Endothelial cell of umbilical vein (primary cell): ENCODE measurements around the gene ZSWIM6. TPM values are rescaled to one million over a fixed set of nuclear protein-coding genes. Genes with fewer than 3 reads are reported as not detected.

Source experiments
- BruUV-seq: library from RNA; stranded (reverse); fragments of 400-500 nt; replicated peaks from 2 replicates; lab custom pipeline; 2021; lab: Mats Ljungman, UMichigan
- CTCF ChIA-PET: fragments of 300-600, 350-600 bp; sonication (Branson Sonifier 250); formaldehyde crosslinking; loops from one replicate; lab custom pipeline; 2021; ENCODE audit warnings: antibody characterized with exemption, inconsistent platforms; lab: Charles Lee
- POLR2A ChIA-PET: fragments of 300-600, 350-600 bp; sonication (Branson Sonifier 250); formaldehyde crosslinking; loops from one replicate; lab custom pipeline; 2021; ENCODE audit warnings: antibody characterized with exemption, inconsistent platforms; lab: Charles Lee
- DNase-seq: peaks from one replicate; pipeline ENCODE4 v3.0.0-alpha.2; 2011; ENCODE audit warnings: low read depth, low spot score
- FAIRE-seq: peaks from 2 replicates; lab custom pipeline; 2011; peaks lifted over from hg19 to GRCh38; lab: Jason Lieb, UNC
- H2AFZ ChIP-seq: 2 replicates; pipeline ENCODE4 v1.6.0; 2012; ENCODE audit warnings: low read depth, low read length, control low read depth, inconsistent platforms
- H3K27ac ChIP-seq: 2 replicates; pipeline ENCODE4 v1.5.1; 2011; ENCODE audit warnings: low read depth, mild to moderate bottlenecking, control low read depth, low read length, moderate library complexity; ENCODE audit not compliant: insufficient read depth
- H3K27me3 ChIP-seq, 2 experiments: 2 replicates each; pipeline versions ENCODE4 v1.6.0 to v1.6.1; 2011; ENCODE audit warnings: low read length in 2 of 2, mixed read lengths in 1 of 2; ENCODE audit not compliant: control insufficient read depth in 2 of 2, insufficient read depth in 2 of 2
- H3K36me3 ChIP-seq, 2 experiments: 2 replicates in 1 of 2; 3 replicates in 1 of 2; pipeline ENCODE4 v1.5.1; 2011; ENCODE audit warnings: low read length in 2 of 2, mild to moderate bottlenecking in 1 of 2, moderate library complexity in 1 of 2; ENCODE audit not compliant: control insufficient read depth in 2 of 2, insufficient read depth in 2 of 2; ENCODE audit errors: extremely low read depth in 1 of 2
- H3K4me1 ChIP-seq: 3 replicates; pipeline ENCODE4 v1.5.1; 2011; ENCODE audit warnings: mild to moderate bottlenecking, low read length; ENCODE audit not compliant: control insufficient read depth, insufficient read depth; ENCODE audit errors: extremely low read depth
- H3K4me2 ChIP-seq: 2 replicates; pipeline ENCODE4 v1.6.1; 2011; ENCODE audit warnings: low read length, control low read depth, mixed read lengths; ENCODE audit not compliant: insufficient read depth
- H3K4me3 ChIP-seq, 3 experiments: fragments of 200-600 bp in 1 of 3; sonication (generic), shearing (Covaris generic) in 1 of 3; replicated peaks in 1 of 3; 2 replicates each; pipeline ENCODE4 v1.5.1; 2011 to 2016; ENCODE audit warnings: control low read depth in 3 of 3, low read length in 3 of 3, mild to moderate bottlenecking in 2 of 3, inconsistent platforms in 1 of 3, low read depth in 1 of 3, moderate library complexity in 1 of 3; ENCODE audit not compliant: insufficient read depth in 1 of 3
- H3K79me2 ChIP-seq: 2 replicates; pipeline ENCODE4 v1.6.0; 2012; ENCODE audit warnings: low read length, inconsistent platforms; ENCODE audit not compliant: control insufficient read depth, insufficient read depth
- H3K9ac ChIP-seq: replicated peaks from 2 replicates; pipeline ENCODE3; 2011; ENCODE audit warnings: low read length, control low read depth; ENCODE audit not compliant: insufficient read depth; ENCODE audit errors: extremely low read depth
- H3K9me1 ChIP-seq: replicated peaks from 3 replicates; pipeline ENCODE4 v1.6.0; 2011; ENCODE audit warnings: mild to moderate bottlenecking, low read length; ENCODE audit not compliant: control insufficient read depth, insufficient read depth; ENCODE audit errors: extremely low read depth
- H3K9me3 ChIP-seq: replicated peaks from 2 replicates; pipeline ENCODE4 v1.5.1; 2012; ENCODE audit warnings: low read length, inconsistent platforms; ENCODE audit not compliant: control insufficient read depth, insufficient read depth
- H4K20me1 ChIP-seq: replicated peaks from 2 replicates; pipeline ENCODE3; 2011; ENCODE audit warnings: mild to moderate bottlenecking, low read length; ENCODE audit not compliant: control insufficient read depth, insufficient read depth; ENCODE audit errors: extremely low read depth
- CTCF ChIP-seq, 2 donors: IDR thresholded peaks; 1 replicate in 1 of 2; 2 replicates in 1 of 2; pipeline ENCODE4 v1.5.1; 2011; ENCODE audit warnings: low read length in 2 of 2, mild to moderate bottlenecking in 2 of 2, moderate library complexity in 2 of 2, control low read depth in 1 of 2, inconsistent platforms in 1 of 2, low read depth in 1 of 2; ENCODE audit not compliant: insufficient read depth in 1 of 2; ENCODE audit errors: extremely low read depth in 1 of 2
- EZH2 ChIP-seq: IDR thresholded peaks from 2 replicates; pipeline ENCODE4 v1.6.1; 2012; ENCODE audit warnings: borderline replicate concordance, low read depth, mild to moderate bottlenecking, moderate library complexity, low read length, inconsistent platforms; ENCODE audit not compliant: severe bottlenecking
- FOS ChIP-seq: IDR thresholded peaks from 2 replicates; pipeline ENCODE4 v1.6.1; 2011; ENCODE audit warnings: mild to moderate bottlenecking, low read length, moderate library complexity, borderline replicate concordance; ENCODE audit not compliant: insufficient read depth
- GATA2 ChIP-seq: IDR thresholded peaks from 2 replicates; pipeline ENCODE4 v1.7.0; 2011; ENCODE audit warnings: low read depth, mild to moderate bottlenecking, moderate library complexity, mixed read lengths, low read length; ENCODE audit not compliant: insufficient read length, insufficient read depth
- JUN ChIP-seq: IDR thresholded peaks from 2 replicates; pipeline ENCODE4 v1.6.1; 2011; ENCODE audit warnings: borderline replicate concordance, low read depth; ENCODE audit not compliant: insufficient read length, insufficient read depth
- MYC ChIP-seq: IDR thresholded peaks from one replicate; pipeline ENCODE4 v1.6.1; 2011; ENCODE audit warnings: mild to moderate bottlenecking, low read depth, low read length
- POLR2A ChIP-seq: IDR thresholded peaks from 2 replicates; pipeline ENCODE4 v1.6.1; 2012; ENCODE audit warnings: low read depth, mild to moderate bottlenecking, control low read depth, low read length
- POLR2AphosphoS5 ChIP-seq: IDR thresholded peaks from 2 replicates; pipeline ENCODE4 v1.6.1; 2012; ENCODE audit warnings: low read depth, mild to moderate bottlenecking, control low read depth, low read length, moderate library complexity; ENCODE audit not compliant: insufficient read depth
- dilution Hi-C: fragments of 300-500 bp; cut with MboI; formaldehyde crosslinking; loops from one replicate; pipeline ENCODE4 v1.15.0; 2019; ENCODE audit warnings: low sequenced_read_pairs; ENCODE audit not compliant: extremely low pct_ligation_motif_present
- intact Hi-C: fragments of 100-400 bp; cut with micrococcal nuclease; formaldehyde crosslinking; loops from one replicate; pipeline ENCODE4 v1.10.0; 2022
- polyA plus RNA-seq, 4 experiments: library from polyadenylated mRNA; depleted of rRNA in 3 of 4; stranded (reverse) in 3 of 4; unstranded in 1 of 4; fragments of >200 nt; gene quantifications; 2 replicates each; pipeline versions ENCODE4 v1.2.1 to v1.2.3, GENCODE V29; 2011 to 2012; ENCODE audit warnings: missing spikeins in 1 of 4
- total RNA-seq: library from RNA; stranded (reverse); gene quantifications from 2 replicates; pipeline ENCODE4 v1.2.3, GENCODE V29; 2021
- TF ChIP-seq, protein P1 (sequence below): IDR thresholded peaks from 2 replicates; pipeline ENCODE4 v1.6.1; 2011; ENCODE audit not compliant: insufficient read depth, insufficient read length

ZSWIM6 gene
- total and polyA plus RNA-seq, 2 donors (not counting 3 experiments of a cell fraction or from before 2014, with no cell fraction given), result 14.9 to 25.3 TPM

DNA sequence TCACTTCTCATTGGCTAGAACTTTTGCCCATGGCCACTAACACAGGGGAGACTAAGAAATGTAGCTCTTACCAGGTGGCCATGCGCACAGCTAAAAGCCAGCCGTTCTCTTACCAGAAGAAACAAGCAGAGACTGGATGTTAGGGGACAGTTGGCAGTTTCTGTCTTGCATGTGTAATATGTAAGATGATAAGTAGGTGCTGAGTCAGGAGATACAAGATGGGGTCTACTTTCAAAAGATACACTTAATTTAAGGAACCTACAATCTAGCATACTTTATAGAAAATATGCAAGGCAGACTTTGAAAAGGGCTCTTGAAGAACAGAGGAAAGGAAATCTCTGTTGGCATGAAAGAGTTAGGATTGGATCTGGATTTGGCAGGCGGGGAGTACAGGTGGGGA, 244.5 kb downstream of the ZSWIM6 start:
- H3K9ac ChIP-seq, result no peak overlapping the region

More for the DNA sequence above, 244.5 kb downstream of the ZSWIM6 start:
- H3K27ac ChIP-seq, result no peak overlapping the region
- H3K4me1 ChIP-seq, result peaks cover 6% of the 10 kb centered on the region
- POLR2A ChIA-PET, result no interaction called here
- TF ChIP-seq CTCF (IDR thresholded peaks at IDR 0.05; ENCODE audit: extremely low read depth in 1 of 2, insufficient read depth in 1 of 2, low read depth in 1 of 2, low read length in 2 of 2) (no peak), JUN (no peak), EZH2 (no peak), MYC (no peak), FOS (no peak), POLR2A (no peak), POLR2AphosphoS5 (no peak), GATA2 (no peak)
- TF ChIP-seq, protein P1, sequence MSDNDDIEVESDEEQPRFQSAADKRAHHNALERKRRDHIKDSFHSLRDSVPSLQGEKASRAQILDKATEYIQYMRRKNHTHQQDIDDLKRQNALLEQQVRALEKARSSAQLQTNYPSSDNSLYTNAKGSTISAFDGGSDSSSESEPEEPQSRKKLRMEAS, result no peak
- no peaks in the 10 kb centered on the region for H3K9me1 ChIP-seq
- CTCF ChIA-PET, result no interaction called here
- no peak for FAIRE-seq
- H3K4me3 ChIP-seq, result no peak overlapping the region
- no peak overlapping the region for H2AFZ ChIP-seq
- intact Hi-C loops, result no loop called here
- H3K27me3 ChIP-seq, result peaks cover 4 to 13% of the 10 kb centered on the region in 2 experiments
- H4K20me1 ChIP-seq, result no peaks in the 10 kb centered on the region
- BruUV-seq, result no TSS peak
- DNase-seq, result no peak
- dilution Hi-C loops, result no loop called here
- H3K4me2 ChIP-seq, result no peak overlapping the region
- no peaks in the 10 kb centered on the region for H3K9me3 ChIP-seq
- no peaks in the 10 kb centered on the region for H3K79me2 ChIP-seq
- no peaks in the 10 kb centered on the region for H3K36me3 ChIP-seq
